Activated CD4-positive, alpha-beta T cell treated with anti-CD3 and anti-CD28 coated beads for 48 hours (primary cell): ENCODE data around the gene PROP1.
"Not testable (repeated sequence)": the region's sequence is repeated elsewhere in the genome, so short reads cannot be mapped to it uniquely, and the experiment has no call there.

Experiments
- DNase-seq: peaks from one replicate; pipeline ENCODE4 v3.0.0-alpha.2; 2020

PROP1 gene

DNA sequence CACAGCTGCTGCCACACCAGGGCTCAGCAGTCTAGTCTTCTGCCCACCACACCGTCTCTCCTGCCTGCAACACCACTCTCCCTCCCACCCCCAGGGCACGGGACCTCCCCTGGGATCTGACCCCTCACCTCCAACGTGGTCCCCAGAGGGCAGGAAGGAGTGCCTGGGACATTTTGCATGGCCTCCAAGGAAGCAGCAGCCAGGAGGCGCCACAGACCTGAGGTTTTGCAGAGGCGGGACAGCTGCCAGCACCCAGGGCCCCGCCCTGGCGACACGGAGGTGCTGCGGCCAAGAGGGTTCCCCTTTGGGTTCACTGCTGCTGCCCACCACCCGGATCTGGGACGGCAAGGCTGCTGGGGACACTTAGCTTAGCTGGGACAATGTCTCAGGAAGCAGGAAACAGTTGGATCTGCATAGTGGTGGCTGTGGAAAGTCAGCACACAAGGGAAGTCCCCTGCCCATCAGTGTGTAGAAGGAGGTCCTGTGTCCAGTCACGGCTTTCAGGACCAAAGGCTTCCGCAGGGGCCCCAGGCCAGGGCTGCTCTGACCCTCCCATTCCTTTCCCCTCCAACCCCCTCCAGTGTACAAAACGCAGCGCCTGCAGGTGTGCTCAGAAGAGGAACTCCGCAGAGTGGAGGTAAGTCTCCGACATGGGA is 13.8 kb downstream of the PROP1 start:
- peak; percentile 60 for DNase-seq

DNA sequence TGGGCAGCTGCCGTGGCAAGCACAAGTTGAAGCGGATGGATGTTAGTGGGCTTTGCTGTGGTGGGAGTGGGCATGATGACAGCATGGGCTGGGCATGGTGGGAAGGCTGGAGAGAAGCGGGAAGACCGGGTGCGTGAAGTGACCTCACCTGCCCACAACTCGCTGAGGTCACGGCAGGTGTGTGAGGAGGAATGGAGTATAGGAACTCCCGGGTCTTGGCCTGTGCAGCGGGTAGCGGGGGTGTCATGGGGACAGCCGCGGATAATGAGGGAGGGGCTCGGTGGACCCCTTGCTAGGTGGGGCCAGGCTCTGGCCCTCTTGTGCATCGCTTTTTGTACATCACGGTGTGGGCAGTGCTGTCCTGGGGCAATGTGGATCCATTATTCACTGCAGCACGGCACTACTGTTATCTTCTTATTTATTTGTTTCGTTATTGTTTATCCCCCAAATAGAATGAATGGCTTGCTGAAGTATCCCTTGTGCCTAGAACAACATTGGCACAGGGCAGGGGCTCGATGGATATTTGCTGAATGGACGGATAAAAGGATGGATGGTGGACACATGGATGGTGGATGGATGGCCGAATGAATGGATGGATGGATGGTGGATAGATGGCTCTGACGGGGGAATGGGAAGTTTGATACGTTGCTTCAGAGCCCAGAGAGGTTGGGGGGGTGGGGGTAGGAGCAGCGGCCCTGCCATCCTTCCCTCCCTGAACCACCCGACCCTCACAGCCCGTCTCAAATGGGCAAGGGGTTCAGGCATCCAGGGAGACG is 14.6 kb downstream of the PROP1 start:
- no peak for DNase-seq

DNA sequence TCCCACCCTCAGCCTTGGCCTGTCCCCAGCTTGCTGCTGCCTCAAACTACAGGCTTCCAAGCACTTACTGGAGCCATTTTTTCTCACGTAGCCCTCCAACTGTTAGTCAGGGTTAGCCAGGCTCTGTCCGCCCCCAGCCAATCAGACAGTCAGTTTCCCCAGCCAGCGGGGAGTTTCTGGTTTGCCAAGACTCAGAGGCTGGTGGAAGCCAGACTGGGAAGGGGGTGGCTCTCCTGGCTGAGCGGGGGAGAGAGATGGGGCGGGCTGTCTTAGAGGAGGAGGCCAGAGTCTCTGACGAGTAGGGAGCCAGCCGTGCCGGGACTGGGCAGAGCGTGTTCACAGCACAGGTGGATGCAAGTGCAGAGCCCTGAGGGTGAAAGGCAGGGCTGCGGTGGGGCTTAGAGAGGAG is 15.3 kb downstream of the PROP1 start:
- DNase-seq = no peak

DNA sequence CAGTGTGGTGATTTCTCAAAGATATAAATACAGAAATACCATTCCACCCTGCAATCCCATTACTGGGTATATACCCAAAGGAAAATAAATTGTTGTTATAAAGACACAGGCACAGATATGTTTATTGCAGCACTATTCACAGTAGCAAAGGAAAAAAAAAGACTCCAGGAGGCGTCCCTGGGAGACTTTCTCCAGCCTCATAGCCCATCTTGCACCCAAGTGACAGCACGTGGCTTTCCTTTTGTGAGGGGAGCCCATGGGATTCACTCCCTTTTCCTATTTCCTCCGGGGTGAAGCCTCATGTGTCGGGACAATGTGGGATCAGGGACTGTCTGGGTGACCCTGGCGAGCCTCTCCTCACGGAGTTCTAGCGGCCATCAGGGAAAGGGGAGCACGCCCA is 18.4 kb downstream of the PROP1 start:
- DNase-seq = not testable (repeated sequence)

DNA sequence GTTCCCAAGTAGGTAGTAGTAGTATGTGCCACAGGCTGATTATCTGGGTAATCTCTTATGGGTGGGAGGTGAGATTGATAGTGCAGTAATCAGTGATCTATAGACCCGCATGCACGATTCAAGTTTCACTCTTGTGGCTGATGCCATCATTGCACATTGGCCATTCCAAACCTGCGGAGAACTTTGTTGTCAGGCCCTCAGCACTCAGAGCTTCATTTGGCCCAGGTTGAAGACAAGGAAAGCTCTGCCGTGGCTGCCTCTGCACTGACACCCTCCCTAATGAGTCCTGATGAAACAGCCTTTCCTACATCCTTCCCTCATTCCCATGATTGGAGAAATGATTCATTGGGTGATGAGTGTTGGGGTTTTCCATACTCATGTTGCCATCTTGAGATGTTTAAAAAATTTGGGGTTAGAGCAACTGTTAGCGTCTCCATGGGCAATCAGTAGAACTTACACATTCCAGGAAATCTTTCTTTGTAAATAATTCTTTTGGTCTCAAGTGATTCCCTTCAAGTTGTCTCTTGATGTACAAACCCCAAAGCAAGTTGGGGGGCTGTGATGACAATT is 22.9 kb downstream of the PROP1 start:
- no peak for DNase-seq

DNA sequence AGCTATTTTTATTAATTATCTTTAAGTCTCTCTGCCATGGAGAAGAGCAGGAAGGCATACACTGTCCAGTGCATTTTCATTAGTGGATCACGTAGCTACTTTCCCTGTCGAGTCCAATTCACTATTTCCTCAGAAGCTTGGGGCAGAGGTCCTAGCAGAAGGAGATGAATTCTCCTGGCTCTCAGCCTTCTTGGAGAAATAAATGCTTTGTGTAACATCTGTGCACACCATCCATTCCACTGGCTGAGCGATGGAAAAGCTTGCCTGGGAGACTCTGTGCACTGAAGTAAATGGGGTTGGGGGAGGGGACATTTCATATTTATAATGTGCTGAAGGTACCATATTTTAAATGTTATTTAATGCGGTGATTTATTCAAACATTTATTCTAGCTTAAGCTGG is 23.4 kb downstream of the PROP1 start:
- no peak for DNase-seq

DNA sequence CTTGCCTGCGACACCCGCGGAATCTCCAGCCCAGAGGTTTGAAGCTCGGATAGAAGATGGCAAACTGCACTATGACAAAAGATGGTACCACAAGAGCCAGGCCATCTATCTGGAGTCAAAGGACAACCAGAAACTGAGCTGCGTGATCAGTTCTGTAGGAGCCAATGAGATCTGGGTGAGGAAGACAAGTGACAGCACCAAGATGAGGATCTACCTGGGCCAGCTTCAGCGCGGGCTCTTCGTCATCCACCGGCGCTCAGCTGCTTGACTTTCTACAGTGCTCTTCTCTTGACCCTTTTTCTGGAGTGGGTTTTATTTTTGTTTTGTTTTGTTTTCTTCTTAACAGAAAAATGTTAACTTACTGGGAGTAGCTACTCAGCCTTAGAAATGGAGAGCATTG is 24.0 kb downstream of the PROP1 start:
- DNase-seq = not testable (repeated sequence)

DNA sequence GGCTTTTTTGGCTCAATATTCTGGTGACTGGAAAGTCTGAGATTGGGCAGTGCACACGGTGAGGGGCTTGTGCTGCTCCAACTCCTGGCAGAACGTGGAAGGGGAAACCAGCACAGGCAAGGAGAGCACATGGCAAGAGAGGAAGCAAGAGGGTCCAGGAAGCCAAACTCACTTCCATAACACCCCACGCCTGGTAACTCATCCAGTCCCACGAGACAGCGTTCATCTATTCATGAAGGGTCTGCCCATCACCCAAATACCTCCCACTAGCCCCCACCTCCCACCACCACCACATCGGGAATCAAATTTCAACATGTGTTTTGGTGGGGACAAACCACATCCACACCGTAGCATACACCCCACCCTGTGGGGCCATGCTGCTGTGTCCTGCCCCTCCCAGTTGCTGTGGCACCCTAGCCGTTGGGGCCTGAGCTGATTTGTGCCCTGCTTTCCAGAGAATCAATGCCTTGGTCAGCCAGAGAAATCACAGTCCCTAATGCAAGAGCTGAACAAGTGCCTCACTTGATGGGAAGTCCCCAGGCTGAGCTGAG is 27.3 kb downstream of the PROP1 start:
- no peak for DNase-seq

DNA sequence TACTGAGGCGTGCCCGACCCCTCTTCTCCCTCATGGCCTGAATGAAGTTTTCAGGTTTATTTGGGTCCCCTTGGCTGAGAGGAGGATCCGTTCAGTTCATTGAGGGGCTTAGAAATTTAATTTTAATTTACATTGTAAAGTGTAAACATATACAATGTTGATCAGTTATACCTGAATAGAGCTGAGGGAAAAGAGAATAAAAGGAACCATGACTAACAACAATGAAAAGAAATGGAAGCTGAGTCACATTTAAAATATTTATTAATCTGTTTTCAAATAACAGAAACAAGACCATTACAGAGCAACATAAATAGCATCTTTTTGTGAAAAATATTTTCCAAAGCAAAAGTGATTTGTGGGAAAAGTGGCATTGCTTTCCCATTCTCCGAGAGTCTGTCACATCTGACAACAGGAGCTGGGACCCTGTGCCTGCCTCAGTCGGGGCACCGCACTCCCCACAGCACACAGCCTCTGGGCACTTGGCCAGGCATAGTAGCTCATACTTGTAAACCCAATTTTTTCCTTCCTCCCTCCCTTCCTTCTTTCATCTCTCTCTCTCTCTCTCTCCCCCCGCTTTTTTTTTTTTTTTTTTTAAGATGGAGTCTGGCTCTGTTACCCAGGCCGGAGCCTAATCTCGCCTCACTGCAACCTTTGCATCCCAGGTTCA is 28.7 kb downstream of the PROP1 start:
- no peak for DNase-seq

DNA sequence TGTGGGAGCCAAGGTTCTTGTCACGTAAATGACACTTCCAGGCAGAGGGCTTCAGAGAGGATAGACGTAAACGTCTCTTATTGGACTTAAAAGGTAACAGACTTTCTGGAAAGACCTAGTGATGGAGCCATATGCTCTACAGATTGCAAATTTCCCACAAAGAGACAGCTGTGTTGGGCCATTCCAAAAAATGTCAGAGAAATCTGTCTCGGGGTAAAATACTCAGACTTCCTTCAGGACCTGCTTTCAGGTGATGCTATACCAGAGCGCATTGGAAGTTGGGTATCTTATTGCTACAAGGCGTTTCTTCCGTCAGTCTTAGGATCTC is 29.2 kb downstream of the PROP1 start:
- no peak for DNase-seq

DNA sequence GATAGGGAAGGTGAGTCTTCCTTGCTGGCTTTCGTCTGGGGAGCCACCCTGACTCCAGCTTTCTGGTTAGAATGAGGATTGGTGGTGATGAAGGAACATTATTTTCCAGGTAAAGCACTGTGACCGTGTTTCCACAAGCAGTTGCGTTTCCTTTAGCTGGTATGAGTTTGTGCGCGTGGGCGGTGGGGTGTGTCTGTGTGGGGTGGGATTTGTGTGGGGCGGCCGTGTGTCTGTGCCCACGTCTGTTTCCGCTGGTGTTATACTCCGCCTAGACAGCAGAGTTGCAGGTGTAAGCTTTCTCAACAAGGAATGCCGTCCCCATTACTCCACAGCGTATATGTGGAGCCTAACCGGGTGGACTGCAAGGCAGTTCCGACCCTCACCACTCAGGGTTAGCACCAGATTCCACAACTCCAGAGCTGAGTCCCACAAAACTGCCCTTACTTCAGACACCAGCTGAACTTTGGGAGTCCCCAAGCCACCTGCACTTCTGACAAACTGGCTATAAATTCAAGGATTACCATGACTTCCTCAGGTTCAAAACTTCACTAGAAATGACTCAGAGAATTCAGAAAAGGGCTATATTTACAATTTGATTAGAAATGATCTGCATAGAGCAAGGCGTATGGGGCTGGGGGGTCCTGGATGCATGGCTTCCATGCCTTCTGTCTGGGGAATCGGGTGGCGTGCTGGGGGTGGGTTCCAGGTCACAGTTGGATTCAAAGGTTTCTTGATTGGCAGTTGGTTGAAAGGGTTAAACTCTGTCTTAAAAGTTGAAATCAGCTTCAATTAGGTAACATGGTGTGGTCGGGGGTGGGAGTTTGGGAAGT is 29.8 kb downstream of the PROP1 start:
- DNase-seq = no peak

DNA sequence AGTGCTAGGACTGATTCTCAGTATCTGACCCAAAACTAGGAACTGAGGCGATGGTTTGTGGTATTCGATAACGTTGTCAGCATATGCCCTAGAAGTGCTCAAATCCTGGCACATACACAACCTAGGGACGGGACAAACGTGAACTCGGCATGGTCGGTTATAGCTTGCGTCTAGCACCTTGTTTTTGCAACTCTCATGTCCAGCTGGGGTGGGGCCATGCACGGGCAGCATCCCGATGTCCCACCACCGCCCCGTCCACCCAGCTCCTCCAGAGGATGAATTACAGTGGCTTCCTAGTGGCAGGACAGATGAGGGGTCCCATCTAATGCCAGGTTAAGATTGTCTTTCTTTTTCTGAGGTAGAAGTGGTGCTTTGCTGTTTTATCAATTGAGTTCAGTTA is 31.6 kb downstream of the PROP1 start:
- no peak for DNase-seq

DNA sequence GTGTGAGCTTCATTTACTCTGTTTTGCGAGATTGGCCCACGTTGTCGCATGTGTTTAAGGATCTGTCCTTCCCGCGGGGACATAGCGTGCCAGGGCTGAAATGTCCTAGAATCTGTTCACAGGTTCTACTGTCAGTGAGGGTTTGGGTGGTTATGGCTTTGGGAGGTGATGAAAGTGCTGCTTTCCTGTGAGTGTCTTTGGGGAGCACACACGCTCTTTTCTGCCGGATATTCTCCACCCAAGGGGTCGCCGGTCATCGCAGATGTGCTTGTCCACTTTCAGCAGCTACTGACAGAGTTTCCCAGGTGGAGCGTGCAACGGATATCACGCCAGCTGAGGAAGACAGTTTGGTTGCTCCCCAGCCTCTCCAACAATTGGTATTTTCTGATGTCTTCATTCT is 32.1 kb downstream of the PROP1 start:
- no peak for DNase-seq

DNA sequence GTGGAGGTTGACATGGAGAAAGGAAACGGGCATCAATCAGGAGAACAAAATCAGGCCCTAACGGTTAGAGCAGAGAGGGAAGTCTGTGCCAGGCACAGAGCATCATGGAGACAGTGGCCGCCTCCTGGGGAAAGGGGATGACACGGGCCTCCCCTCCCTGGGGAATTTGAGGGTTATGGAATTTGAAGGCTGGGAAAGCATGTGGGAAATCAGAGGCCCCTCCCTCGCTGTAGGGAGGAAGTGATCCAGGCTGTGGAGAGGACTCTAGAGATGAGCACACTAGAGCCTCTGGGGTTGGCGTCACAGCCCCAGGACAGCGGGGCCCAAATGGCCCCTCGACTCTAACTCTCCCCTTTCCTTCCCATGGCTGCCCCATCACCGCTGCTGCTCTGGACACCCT is 36.7 kb downstream of the PROP1 start:
- no peak for DNase-seq

DNA sequence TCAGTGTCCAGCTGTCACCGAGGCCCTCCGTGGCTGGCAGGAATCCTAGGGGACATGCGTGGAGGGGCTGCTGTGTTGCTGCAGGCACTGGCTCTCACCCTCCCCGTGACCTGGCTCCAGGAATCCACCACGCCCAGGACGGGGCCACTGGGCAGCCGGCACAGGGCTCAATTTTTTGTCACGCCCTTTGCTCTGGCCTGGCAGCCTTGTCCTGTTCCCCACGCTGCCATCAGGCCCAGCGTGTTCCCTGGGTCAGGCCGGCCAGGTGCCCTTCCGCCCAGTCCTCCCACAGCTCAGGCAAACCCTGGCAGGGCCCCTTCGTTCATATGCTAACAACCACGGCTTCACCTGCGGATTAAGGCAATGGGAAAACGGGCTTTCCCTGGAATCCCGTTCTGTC is 37.3 kb downstream of the PROP1 start:
- DNase-seq = no peak

DNA sequence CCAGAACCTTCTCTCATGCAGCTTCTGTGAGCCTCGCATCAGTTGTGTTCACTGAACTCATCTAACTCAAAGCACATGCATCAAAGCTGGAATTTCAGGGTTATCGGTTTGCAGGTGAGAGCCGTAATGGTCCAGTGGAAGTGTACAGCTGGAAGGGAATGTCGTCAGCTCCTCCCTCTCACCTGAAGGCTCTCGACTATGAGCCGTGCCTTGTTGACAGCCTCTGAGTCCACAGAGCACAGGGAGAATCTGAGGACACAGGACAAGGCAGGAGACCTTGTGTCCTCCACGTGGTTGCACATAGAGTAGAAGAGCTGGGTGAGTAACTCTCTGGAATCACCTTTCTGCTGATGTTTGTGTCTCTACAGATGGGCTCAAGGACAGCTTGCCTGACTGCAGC is 38.8 kb downstream of the PROP1 start:
- DNase-seq = no peak

DNA sequence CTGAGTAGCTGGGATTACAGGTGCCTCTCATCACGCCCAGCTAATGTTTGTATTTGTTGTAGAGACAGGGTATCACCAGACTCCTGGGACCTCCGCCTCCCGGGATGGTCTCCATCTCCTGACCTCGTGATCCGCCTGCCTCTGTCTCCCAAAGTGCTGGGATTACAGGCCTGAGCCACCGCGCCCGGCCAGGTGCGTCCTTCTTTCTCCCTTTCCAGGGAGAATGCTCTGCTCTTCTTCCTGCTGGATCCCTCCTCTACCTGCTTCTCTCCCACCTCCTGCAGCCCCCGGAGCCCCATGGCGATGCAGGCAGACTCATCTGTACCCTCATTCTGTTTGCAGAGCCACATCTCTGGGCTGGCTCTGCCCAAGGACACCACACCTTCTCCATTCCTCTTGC is 42.9 kb downstream of the PROP1 start:
- not testable (repeated sequence) for DNase-seq

DNA sequence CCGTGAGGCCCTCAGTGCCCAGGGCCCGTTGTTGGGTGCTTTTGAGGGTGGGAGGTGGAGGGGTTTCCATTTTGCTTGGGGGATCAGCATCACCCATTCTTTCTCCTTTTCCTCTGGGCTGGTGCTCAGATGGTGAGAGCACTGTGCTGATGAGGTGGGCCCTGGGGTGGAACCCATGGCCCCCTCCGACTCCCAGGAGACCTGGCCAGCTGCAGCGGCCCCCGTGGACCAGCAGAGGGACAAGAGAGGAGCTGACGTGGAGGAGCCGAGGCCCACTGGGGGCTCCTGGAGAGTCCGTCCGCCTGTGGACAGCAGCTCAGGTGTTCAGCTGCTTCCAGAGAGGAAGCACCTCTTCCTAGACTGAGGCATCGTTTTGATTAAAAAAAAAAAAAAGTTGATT is 46.4 kb downstream of the PROP1 start:
- DNase-seq = not testable (repeated sequence)

DNA sequence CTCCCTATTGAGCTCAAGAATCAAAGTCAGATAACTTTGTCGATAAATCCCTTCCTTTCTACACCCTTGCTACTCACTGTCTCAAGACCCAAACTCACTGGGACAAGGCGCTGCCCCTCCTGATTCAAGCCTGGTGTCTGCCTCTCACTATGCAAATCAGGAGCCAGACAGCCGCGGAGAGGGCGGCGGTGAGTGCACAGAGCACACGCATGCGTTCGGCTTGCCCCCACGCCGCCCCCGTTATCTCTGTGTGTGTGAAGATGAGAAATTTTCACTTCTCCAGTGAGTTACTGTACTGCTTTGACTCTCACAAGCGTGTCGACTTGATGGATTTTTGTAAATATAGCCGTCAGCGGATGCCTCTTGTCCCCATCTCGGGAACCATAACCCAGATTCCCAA is 47.0 kb downstream of the PROP1 start:
- not testable (repeated sequence) for DNase-seq

DNA sequence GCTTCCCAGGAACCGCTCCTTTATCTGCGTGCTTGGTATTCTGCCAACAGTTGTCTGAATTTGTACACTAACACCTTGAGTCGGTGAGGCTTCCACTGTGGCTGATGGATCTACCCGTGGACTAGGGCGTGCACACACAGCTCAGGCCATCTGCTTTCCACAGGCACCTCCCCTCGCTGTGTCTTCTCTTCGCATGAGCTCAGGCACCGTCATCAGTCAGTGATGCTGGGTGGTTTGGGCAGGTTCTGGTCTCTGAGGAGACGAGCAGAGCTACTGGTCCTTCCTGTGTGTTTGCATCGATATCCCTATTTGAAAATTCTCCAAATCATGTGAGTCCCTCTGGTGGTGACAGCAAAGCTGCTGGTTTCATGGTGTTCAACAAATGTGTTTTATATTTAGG is 48.1 kb downstream of the PROP1 start:
- not testable (repeated sequence) for DNase-seq

DNA sequence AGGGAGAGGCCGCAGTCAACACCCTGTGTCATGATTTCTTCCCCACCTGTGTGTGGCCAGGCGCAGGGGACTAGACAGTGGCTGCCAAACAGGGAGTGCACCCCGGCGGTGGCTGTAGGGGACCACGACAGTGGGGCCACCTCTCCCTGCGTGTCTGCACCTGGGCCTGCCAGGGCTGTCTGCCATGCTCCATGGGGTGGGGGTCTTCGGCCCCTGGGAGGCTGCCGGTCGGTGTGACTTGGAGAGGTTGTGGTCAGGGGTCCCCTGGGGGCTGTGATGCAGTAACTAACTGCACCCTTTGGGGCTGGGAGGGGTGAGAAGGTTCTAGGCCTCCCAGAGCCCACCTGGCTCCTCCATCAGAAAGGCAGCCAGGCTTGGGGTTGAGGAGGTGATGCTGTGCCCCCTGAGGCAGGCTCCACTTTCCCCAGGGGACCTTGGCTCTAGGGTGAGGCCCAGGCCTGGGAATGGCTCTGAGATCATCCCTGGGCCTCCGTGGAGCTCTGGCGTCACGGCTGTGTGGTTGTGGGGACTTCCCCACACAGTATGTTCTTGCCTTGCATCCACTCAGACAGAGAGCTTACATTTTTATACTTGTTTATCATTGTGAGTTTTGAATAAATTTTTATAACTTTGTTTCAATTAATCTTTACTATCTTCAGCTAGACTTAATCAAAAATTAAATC is 50.3 kb downstream of the PROP1 start:
- peak; percentile 49 for DNase-seq

DNA sequence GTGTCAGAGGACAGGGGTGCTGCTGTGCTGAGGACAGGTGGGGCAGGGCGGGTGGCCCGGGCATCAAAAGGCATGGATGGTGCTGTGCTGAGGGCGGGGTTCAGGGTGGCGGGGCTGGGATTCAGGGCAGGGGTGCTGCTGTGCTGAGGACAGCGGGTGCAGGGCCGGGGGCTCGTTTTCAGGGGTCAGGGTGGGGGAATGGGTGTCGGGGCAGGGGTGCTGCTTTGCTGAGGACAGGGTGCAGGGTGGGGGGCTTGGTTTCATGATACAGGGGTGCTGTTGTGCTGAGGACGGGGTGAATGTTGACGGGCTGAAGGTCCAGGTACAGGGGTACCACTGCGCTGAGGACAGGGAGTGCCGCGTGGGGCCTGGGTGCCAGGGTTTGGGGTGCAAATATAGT is 50.9 kb downstream of the PROP1 start:
- not testable (repeated sequence) for DNase-seq
